Frontal cortex (tissue), 4 donors: Measurements from ENCODE around the gene ENTPD1. TPM values are rescaled to one million over a fixed set of nuclear protein-coding genes. Genes with fewer than 3 reads are reported as not detected.
"Not testable (repeated sequence)": the region's sequence is repeated elsewhere in the genome, so short reads cannot be mapped to it uniquely, and the experiment has no call there.

ENCODE experiments used
- DNase-seq, 2 donors: peaks; one replicate each; pipeline ENCODE4 v3.0.0; 2012; ENCODE audit warnings: low spot score in 2 of 2
- FAIRE-seq: peaks from 2 replicates; lab custom pipeline; 2012; peaks lifted over from hg19 to GRCh38; lab: Jason Lieb, UNC
- total RNA-seq: library from RNA; depleted of rRNA; stranded (reverse); fragments of >200 nt; gene quantifications from one replicate; pipeline ENCODE4 v1.2.3, GENCODE V29; 2014
- donor health status: control.
- donor health status: control.
- donor health status: control.

ENTPD1 gene
- total RNA-seq, 1 donor from 2014 or later, result 6.9 TPM

DNA sequence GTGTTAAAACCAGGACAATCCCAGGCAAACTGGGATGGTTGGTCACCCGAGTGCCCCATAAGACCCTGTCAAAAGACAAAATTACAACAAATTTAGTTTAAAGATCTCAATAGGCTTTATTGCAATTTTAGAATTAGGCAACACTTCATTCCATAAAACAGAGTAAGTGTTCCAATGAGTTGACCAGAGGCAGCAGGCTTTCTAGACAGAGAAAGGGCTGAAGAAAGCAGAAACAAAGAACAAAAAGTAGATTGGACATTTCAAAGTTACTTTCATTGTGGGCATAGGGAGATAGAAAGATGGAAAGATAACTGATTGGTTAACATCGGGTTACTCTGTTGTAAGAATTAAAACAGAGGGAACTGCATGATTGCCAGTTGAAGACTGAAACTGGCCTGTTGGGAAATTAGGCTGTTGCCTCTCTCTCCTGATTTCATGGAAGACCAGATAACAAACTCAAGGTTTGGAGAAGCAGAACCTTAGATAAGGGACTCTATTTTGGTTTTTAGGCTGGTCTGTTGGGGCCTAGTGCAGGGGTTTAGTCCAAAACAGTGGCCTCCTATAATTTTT is 36.3 kb downstream of the ENTPD1 start:
- no peak for FAIRE-seq
- no peak for DNase-seq

DNA sequence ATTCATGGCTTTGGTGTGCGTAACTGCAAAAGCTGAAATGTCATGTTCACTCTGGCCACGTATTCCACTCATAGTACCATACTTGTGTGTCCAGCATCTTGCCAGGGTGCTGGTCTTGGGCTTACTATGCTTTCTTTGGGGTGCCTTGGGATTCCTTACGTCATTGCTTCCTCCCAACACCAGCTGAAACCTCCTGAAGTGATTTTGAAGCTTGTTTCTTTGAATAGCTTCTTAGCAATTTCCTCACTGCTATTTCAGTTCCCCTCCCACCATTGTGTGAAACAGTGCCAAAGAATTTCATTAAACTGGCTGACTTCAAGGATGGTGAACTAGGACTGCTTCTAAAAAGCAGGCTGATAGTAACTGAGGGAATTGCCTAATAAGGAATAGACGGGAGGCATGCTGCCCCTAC is 36.9 kb downstream of the ENTPD1 start:
- DNase-seq (no peak), FAIRE-seq (no peak)

GRCh38 chr10:95793401-95794045 is 37.6 kb downstream of the ENTPD1 start:
- no peak for FAIRE-seq

DNA sequence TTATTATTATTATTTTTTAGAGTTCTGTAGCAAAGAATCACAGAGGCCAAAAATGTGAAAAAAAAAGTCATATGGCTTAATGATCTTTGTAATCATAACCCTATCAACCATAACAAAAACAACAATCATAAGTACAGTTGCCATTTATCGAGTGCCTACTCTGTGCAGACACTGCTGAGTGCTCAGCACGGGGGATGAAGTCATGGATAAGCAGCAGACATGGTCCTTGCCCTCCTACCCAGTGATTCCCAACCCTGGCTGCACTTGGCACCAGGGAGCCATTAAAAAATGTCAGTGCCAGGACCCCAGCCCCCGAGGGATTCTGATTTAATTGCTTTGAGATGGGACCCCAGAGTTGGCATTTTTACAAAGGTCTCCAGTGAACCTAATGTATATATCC is 38.2 kb downstream of the ENTPD1 start:
- DNase-seq (no peak), FAIRE-seq (no peak)

More at GRCh38 chr10:95793401-95794045, 37.6 kb downstream of the ENTPD1 start:
- DNase-seq, result no peak

- no peak for FAIRE-seq
- DNase-seq, result no peak
Observed at GRCh38 chr10:95795602-95796001, 39.6 kb downstream of the ENTPD1 start.

DNA sequence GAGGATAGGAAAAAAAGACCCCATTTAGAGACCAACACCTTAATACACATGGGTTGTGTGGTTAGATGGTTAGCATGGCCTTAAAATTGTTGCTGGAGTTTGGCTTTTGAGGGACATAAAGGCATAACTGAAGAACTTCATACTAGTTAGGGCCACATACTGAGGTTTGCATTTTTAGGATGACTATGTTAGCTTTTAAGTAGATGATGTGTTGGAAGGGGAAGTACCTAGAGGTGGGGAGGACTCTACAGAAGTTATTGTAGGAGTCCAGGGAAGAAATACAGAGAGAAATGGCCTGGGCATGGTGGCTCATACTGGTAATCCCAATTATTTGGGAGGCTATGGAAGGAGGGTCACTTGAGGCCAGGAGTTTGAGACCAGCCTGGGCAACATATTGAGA is 40.5 kb downstream of the ENTPD1 start:
- DNase-seq (no peak), FAIRE-seq (no peak)

DNA sequence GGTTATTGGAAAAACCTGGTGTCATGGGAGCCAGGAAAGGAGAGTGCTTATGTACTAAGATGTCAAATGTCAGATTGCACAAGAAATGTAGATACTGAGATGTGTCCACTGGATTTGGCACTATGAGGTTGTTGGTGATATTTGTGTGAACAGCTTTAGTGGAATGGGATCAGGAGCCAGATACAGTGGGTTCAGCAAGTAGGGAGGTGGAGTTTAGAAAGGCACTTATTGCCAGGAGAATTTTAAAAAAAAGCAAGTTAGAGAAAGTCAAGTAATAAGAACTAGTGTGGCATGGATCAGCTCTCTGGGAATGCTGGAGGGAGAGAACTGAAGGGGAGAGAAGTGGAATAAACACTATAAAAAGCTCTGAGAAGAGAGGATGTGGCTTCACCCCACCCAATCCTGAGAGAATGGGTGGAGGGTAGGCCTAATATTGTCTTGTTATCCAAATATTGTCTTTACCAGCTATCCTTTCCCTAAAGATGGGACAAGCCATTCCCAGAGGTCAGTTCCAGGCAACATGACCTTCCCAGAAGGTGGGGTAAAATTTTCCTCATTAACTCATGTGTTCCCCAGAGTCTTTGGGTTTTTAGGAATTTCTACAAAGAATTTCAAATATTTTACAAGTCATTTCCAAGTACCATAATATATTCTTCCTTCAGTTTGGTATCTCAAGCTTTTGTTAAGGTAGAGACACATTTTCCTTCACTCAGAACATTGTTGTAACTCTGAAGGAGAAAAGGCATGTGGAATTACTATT is 42.3 kb downstream of the ENTPD1 start:
- FAIRE-seq (no peak), DNase-seq (no peak)

DNA sequence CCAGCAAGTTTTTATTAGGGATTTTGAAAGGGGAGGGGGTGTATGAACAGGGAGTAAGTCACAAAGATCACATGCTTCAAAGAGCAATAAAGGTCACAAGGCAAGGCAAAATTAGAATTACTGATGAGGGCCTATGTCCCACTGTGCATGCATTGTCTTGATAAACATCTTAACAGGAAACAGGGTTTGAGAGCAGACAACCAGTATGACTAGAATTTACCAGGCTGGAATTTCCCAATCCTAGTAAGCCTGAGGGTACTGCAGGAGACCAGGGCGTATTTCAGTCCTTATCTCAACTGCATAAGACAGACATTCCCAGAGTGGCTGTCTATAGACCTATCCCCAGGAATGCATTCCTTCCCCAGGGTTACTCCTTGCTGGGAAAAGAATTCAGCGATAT is 44.3 kb downstream of the ENTPD1 start:
- FAIRE-seq, DNase-seq: not testable (repeated sequence)

GRCh38 chr10:95806687-95807380 is 50.9 kb downstream of the ENTPD1 start:
- DNase-seq, FAIRE-seq: not testable (repeated sequence)

DNA sequence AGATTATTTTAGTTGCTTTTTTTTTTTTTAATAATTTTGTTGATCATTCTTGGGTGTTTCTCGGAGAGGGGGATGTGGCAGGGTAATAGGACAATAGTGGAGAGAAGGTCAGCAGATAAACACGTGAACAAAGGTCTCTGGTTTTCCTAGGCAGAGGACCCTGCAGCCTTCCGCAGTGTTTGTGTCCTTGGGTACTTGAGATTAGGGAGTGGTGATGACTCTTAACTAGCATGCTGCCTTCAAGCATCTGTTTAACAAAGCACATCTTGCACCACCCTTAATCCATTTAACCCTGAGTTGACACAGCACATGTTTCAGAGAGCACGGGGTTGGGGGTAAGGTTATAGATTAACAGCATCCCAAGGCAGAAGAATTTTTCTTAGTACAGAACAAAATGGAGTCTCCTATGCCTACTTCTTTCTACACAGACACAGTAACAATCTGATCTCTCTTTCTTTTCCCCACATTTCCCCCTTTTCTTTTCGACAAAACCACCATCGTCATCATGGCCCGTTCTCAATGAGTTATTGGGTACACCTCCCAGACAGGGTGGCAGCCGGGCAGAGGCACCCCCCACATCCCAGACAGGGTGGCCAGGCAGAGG is 52.8 kb downstream of the ENTPD1 start:
- not testable (repeated sequence) for FAIRE-seq, DNase-seq

- no peak for DNase-seq
- no peak for FAIRE-seq
Observed at GRCh38 chr10:95809370-95810197, 53.6 kb downstream of the ENTPD1 start.

- FAIRE-seq (no peak), DNase-seq (no peak)
Observed at GRCh38 chr10:95810198-95810976, 54.4 kb downstream of the ENTPD1 start.

DNA sequence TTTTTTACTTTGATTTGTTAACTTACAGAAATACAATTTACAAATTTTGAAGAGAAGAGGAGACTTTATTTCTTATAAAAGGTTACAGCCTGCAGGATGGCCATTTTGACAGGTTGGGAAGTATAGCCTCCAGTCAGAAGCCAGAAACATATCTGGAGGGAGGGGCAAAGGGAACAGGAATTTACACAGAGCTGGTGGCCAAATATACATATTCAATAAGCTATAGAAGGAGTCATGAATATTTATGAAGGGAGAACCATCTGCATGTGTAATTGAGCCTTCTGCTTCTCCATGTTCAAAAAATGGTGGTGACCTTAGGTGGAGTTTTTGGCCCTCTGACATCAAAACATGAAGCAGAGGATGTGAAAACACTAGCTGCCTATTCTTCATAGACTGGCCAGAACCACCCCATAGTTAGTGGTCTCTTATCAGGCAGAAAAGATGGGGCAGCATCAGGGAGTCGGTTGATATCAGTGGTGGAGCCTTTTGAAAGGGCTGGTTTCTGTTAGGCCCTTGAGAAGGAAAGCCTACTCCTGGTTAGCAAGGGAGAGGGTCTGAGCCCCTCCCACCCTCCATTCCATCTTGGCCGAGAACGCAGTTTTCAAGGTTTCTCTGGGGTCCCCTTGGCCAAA is 57.2 kb downstream of the ENTPD1 start:
- FAIRE-seq (no peak), DNase-seq (no peak)

GRCh38 chr10:95814011-95814727 is 58.2 kb downstream of the ENTPD1 start:
- FAIRE-seq (no peak), DNase-seq (no peak)

DNA sequence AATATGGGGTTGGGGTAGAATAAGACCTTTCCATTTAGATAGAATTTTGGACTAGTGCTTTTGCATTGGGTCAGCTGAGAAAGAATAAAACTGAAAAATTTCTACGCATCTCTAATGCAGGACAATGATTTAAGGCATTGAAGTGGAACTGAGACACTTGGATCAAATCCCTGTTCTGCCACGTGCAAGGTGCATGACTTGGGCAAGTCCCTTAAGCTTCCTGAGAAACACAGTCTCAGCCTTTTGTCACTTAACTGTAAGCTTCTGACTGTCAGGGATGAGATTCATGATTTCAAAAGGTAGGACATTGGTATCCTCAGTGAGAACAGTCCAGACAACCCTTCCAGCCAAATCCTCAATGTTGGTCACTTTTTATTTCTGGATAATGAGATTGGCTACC is 59.2 kb downstream of the ENTPD1 start:
- DNase-seq, result no peak
- FAIRE-seq, result no peak

GRCh38 chr10:95815701-95816240 is 59.8 kb downstream of the ENTPD1 start:
- FAIRE-seq, result no peak
- DNase-seq, result no peak

GRCh38 chr10:95818010-95818409 is 62.0 kb downstream of the ENTPD1 start:
- DNase-seq (no peak), FAIRE-seq (no peak)
